Progenitor cell of endocrine pancreas (in vitro differentiated cells): Measurements from ENCODE around the gene CEP112. TPM values are rescaled to one million over a fixed set of nuclear protein-coding genes. Genes with fewer than 3 reads are reported as not detected.

Source experiments
- DNase-seq: peaks from one replicate; pipeline ENCODE4 v3.0.0; 2021; ENCODE audit warnings: low spot score; ENCODE audit not compliant: unreplicated experiment
- H3K27ac Mint-ChIP-seq: 2 replicates; pipeline ENCODE4 v1.8.0; 2021; ENCODE audit warnings: mild to moderate bottlenecking, moderate library complexity, mixed read lengths
- H3K27me3 Mint-ChIP-seq: 2 replicates; pipeline ENCODE4 v1.8.0; 2021; ENCODE audit warnings: mixed read lengths
- H3K36me3 Mint-ChIP-seq: 2 replicates; pipeline ENCODE4 v1.8.0; 2022; ENCODE audit warnings: mixed read lengths; ENCODE audit not compliant: insufficient read depth
- H3K4me1 Mint-ChIP-seq: 2 replicates; pipeline ENCODE4 v1.8.0; 2021; ENCODE audit warnings: low read depth, mixed read lengths
- H3K4me3 Mint-ChIP-seq: 2 replicates; pipeline ENCODE4 v1.8.0; 2021; ENCODE audit warnings: low read depth, mild to moderate bottlenecking, moderate library complexity, mixed read lengths
- H3K9me3 Mint-ChIP-seq: 2 replicates; pipeline ENCODE4 v1.8.0; 2021; ENCODE audit warnings: low read depth, mixed read lengths
- CTCF ChIP-seq: fragments of 200-600 bp; sonication (generic); IDR thresholded peaks from one replicate; pipeline ENCODE4 v1.5.0; 2021; ENCODE audit warnings: antibody characterized with exemption, mild to moderate bottlenecking; ENCODE audit not compliant: unreplicated experiment
- total RNA-seq: library from RNA; stranded (reverse); gene quantifications from 2 replicates; pipeline ENCODE4 v1.2.1, GENCODE V29; 2021

Gene CEP112
- total RNA-seq, 1 donor from 2014 or later = 24.3 TPM

- no peaks in the 10 kb centered on the region for H3K9me3 Mint-ChIP-seq
These were observed 524.3 kb downstream of the CEP112 start for GRCh38 chr17:65667656-65668055.

DNA sequence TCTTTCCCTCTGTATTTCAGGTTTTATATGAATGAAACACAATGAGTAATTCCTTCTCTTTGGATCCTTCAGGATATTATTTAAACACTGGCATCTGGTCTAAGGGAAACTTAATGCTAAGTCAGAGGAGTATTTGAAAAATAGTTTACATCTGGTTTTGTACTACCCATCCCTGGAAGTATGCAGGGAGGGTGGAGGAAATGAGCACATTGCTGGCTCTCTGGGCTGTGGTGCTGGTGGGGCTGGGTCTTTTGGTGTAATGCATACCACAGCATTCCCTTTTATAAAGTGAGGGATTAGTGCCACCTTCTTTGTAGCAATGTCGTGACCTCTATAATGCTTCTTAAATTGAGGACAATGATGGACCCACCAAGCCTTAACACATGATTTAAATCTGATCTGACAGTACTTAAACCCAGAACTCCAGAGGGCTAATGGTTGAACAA lies 525.0 kb downstream of the CEP112 start:
- H3K4me1 Mint-ChIP-seq = peaks cover 1% of the 10 kb centered on the region
- no peak for TF ChIP-seq CTCF
- no peak overlapping the region for H3K4me3 Mint-ChIP-seq
- no peak for DNase-seq
- H3K9me3 Mint-ChIP-seq = no peaks in the 10 kb centered on the region
- no peaks in the 10 kb centered on the region for H3K27me3 Mint-ChIP-seq
- no peaks in the 10 kb centered on the region for H3K36me3 Mint-ChIP-seq
- H3K27ac Mint-ChIP-seq = no peak overlapping the region

More at GRCh38 chr17:65667656-65668055, 524.3 kb downstream of the CEP112 start:
- H3K27me3 Mint-ChIP-seq = no peaks in the 10 kb centered on the region
- H3K4me3 Mint-ChIP-seq = no peak overlapping the region
- no peaks in the 10 kb centered on the region for H3K36me3 Mint-ChIP-seq
- no peak overlapping the region for H3K27ac Mint-ChIP-seq
- H3K4me1 Mint-ChIP-seq = peaks cover 1% of the 10 kb centered on the region
- no peak for DNase-seq
- TF ChIP-seq CTCF = no peak

- Mint-ChIP-seq H3K36me3 (no peaks in the 10 kb centered on the region), H3K4me3 (no peak overlapping the region), H3K9me3 (no peaks in the 10 kb centered on the region), H3K4me1 (no peaks in the 10 kb centered on the region), H3K27me3 (no peaks in the 10 kb centered on the region), H3K27ac (no peak overlapping the region)
- DNase-seq = no peak
- no peak for TF ChIP-seq CTCF
These were observed 526.0 kb downstream of the CEP112 start for GRCh38 chr17:65665966-65666365.

DNA sequence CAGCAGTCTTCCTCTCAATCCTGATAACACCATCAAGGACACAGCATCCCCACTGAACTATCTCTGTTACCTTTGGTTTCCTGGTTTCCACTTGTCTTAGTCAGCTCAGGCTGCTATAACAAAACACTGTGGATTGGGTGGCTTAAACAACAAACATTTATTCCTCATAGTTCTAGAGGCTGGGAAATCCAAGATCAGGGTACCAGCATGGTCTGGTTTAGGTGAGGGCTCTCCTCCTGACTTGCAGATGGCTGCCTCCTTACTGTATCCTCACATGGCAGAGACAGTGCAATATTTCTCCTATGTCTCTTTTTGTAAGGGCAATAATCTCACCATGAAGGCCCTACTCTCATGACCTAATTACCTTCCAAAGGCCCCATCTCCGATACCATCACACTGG lies 527.2 kb downstream of the CEP112 start:
- no peaks in the 10 kb centered on the region for H3K4me1 Mint-ChIP-seq
- no peaks in the 10 kb centered on the region for H3K27me3 Mint-ChIP-seq
- H3K36me3 Mint-ChIP-seq = no peaks in the 10 kb centered on the region
- no peak overlapping the region for H3K4me3 Mint-ChIP-seq
- DNase-seq = no peak
- no peak overlapping the region for H3K27ac Mint-ChIP-seq
- no peaks in the 10 kb centered on the region for H3K9me3 Mint-ChIP-seq
- TF ChIP-seq CTCF = no peak

DNA sequence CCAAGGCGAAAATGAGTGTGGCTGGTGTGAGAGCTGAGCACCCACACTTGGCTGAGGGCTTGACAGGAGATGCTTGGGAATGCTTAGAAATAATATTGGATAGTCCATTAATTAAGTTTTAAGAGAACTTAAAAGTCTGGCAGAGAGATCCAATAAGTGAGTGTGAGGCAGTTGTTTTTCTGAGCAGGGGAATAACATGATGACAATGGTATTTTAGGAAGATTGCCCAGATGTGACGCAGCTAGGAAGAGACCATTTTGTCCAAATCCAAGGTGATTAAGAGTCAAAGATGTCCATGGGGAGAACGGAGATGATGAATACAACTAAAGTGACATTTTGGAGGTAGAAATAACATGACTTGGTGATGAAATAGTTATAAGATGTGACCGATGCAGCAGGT lies 527.7 kb downstream of the CEP112 start:
- TF ChIP-seq CTCF = no peak
- peaks cover 1% of the 10 kb centered on the region for H3K4me1 Mint-ChIP-seq
- no peak overlapping the region for H3K4me3 Mint-ChIP-seq
- H3K9me3 Mint-ChIP-seq = no peaks in the 10 kb centered on the region
- no peaks in the 10 kb centered on the region for H3K27me3 Mint-ChIP-seq
- no peak for DNase-seq
- H3K36me3 Mint-ChIP-seq = no peaks in the 10 kb centered on the region
- no peak overlapping the region for H3K27ac Mint-ChIP-seq
